Measurements from ENCODE around the gene YPEL1.
A peak's percentile ranks its signal among the peaks of the same experiment; 100 is the strongest.
"Not testable (repeated sequence)": the region's sequence is repeated elsewhere in the genome, so short reads cannot be mapped to it uniquely, and the experiment has no call there.

YPEL1 gene

DNA sequence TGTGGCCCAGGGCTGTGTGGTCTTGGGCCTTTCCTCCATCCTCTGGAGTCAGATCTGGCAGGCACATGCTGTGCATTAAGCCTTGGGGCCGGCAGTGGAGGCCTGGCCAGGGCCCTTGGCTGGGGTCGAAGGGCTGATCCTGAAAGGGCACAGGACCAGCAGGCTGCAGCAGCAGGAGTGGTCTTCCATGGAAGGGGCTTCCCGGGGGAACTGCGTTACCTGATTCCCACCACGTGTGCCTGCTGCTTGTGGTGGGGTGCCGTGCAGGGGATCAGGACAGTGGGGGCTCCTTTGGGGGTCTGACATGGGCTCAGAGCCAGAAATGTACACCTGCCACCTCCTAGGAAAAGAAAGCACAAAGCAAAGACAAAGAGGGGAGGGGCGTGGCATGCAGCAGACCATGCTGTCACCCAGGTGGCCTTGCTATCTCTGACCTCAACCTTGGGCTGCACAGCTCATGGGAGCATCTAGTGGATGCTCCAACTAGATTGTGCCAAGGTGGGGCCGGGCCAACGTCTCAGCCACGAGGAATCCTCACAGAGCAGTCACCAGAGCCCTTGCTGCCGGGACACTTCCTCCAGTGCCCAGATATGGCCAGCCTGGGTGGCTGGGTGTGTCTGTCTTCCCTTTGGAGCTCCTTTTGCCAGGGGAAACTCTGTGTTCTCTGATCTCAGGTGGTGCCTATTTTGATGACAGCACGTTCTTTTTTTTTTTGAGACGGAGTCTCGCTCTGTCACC lies 17.9 kb upstream of the YPEL1 start:
- no peak for DNase-seq

DNA sequence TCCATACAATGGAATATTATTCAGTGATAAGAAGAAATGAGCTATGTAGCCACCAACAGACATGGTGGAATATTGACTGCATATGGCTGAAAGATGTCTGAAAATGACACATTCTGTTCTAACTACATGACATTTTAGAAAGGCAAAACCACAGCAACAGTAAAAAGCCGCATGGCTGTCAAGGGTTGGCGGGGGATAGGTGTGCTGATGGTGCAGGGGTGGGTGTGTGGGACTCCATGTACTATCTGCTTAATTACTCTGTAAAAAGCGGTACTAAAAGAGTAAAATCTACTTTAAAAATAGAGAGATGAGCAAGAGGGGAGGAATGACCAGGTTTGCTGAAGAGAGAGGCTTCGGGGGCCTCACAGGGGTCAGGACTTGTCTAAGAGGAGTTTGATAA lies 16.7 kb upstream of the YPEL1 start:
- DNase-seq, result no peak

DNA sequence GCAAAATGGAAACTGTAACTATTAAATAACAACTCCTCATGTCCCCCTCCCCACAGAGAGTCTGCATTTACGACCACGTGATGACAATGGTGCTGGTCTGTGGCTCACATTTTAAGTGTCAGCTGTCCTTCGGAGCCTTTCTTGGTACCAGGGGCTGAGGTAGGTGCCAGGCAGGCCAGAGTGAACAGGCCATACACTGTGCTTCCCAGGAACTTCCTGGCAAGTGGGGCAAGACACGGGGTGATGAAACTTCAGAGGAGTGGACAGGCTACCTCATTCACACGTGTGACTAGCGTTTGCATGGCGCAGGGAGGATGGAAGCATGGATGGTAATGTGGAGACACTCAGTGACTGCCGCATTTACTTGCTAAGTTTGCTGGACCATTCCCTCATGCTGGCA lies 10.4 kb upstream of the YPEL1 start:
- DNase-seq, result no peak

DNA sequence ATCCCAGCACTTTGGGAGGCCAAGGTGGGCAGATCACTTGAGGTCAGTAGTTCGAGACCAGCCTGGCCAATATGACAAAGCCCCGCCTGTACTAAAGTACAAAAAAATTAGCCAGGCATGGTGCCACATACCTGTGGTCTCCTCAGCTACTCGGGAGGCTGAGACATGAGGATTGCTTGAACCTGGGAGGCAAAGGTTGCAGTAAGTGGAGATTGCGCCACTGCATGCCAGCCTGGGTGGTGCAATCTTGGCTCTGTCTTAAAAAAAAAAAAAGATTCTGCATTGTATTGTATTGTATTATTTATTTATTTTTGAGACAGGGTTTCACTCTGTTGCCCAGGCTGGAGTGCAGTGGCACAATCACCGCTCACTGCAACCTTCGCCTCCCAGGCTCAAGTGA lies 9.3 kb upstream of the YPEL1 start:
- not testable (repeated sequence) for DNase-seq

DNA sequence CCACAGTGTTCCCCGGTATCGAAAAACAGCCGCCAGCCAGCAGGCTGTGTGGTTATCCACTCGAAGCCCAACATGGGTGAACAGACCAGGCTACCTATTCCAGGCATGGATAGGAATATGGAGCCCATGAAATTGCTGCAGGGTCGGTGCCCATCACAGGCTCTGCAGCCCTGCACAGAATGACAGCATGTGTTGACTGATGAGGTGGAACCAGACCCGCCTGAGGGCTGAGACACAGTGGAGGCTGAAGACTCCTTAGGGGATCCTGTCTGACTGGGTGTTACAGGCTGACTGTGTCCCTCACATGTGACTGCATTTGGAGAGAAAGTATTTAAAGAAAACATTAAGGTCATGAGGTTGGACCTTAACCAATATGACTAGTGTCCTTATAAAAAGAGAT lies 6.2 kb upstream of the YPEL1 start:
- DNase-seq, result no peak

DNA sequence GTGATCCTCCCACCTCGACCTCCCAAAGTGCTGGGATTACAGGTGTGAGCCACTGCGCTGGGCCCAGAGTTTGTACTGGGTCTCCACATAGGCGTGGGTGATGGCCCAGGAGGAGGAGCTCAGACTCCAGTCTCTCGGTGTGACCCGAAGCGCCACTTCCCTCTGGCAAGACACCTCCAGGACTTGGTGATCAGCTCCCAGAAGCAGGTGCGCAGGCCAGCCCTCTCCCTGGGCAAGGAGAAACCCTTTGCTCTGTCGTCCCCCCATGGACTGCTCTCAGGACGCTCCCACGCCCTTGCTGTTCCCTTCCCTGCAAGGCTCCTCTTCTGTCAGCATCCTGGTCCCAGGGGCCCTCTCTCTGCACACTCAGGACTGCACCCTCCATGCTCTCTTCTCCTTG lies 5.5 kb upstream of the YPEL1 start:
- no peak for DNase-seq

DNA sequence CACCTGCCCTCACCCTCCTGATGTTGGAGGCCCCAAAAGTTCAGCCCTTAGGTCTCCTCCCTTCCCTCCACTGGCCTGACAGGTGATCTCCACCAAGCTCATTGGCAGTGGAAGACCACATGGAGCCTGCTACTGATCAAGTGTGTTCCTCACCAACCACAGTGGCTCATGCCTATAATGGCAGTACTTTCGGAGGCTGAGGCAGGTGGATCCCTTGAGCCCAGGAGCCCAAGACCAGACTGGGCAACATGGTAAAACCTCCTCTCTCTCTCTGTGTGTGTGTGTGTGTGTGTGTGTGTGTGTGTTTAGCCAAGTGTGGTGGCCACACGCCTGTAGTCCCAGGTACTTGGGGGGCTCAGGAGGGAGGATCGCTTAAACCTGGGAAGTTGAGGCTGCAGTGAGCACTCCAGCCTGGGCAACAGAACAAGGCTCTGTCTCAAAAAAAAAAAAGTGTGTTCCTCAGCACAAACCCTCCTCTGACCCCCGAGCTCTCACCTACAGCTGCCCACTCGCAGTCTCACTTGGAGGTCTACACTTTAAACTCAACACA lies 4.3 kb upstream of the YPEL1 start:
- DNase-seq, result no peak

DNA sequence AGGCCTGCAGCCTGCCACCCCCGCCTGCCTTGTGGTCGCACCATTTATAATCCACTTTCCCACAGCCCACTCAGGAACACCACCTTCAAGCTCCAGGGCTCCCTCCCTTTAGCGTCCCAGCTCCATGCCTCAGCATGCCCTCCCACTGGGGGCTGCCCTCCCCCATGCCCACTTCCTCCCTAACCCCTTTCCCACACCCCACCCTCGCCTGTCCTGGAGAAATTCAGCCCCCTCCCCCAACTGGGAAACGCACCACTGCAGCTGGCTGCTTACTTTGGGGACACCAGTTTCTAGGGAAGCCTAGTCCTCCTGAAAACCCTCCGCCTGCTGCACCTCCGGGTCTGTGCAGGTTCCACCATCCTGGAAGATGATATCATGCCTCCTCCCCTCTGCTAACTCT lies 3.4 kb upstream of the YPEL1 start:
- DNase-seq, result no peak

DNA sequence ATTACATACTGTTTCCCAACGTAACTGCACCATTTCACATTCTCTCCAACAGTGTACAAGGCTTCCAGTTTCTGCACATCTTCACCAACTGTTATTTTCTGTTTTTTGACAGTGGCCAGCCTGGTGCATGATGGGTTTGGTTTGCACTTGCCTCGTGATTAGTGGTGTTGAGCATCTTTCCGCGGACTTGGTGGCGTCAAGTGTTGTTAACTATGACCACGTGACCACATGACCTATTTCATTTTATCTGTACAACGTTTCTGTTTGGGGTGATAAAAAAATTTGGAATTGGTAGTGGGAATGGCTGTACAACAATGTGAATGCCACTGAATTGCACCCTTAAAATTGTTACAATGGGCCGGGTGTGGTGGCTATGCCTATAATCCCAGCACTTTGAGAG lies 2.5 kb upstream of the YPEL1 start:
- no peak for DNase-seq

DNA sequence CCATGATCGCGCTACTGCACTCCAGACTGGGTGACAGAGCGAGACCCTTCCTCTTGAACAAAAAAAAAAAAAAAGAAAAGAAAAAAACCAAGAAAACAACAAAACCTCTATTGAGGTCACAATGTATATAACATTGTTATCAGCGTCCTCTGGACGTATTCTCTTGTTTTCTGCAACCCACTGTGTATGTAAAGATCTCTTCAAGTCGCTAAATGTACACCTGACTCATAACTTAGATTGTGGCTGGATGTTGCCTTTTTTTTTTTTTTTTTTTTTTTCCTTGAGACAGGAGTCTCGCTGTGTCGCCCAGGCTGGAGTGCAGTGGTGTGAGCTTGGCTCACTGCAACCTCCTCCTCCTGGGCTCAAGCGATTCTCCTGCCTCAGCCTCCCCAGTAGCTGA lies 1.4 kb upstream of the YPEL1 start:
- no peak for DNase-seq

DNA sequence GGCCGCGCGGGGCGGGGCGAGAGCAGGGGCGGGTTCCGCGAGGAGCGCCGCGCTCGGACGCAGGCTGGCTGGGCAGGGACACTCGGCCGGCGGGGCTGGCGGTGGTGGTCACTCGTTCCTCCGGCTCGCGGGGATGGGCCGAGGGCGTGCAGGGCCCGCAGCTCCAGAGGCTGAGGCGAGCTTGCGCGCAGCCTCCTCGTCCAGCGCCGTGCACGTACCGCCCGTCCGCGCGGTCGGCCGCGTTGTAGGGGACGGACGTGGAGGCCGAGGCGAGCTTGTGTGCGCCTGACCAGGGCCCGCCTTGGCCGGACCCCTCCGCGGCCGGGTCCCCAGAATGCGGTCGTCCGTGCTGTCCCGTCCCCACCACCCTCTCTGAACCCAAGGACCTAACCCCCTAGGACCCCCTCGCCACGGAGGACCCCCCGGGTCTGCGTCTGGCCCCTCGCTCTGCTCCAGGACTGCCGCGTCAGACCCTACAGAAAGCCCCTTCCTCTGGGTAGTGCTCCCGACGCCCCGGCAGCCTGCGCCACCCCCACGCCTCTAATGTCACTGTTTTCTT lies 569 bp upstream of the YPEL1 start:
- DNase-seq, result no peak

DNA sequence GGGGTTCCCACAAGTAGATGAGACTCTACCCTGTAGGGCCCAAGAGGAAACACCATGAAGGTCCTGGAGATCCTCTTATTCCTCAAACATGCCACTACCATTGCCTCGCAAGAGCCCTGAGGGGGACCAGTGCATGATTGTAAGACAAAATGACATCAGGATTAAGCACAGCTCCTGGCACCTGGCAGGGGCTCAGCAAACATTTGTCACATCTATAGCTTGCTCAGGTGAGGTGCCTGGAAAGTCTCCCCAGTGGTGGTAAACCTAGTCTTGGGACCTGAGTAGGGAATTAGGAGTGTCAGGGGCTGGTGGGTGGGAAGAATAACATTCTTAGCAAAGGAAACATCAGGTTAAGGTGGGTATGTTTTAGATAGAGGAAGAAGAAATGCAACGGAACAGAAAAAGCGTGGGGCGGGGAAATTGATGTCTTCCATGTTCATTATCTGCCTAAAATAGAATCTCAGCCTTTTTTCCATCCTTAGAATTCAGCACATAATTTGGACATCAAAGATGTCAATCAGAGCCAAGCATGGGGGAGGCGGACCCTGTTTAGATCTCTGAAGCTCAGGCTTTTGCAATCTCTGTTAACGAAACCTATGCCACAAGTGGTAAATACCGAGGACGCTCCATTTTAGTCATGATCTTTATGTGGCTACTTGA lies 924 bp downstream of the YPEL1 start:
- DNase-seq, result peak; percentile 21

DNA sequence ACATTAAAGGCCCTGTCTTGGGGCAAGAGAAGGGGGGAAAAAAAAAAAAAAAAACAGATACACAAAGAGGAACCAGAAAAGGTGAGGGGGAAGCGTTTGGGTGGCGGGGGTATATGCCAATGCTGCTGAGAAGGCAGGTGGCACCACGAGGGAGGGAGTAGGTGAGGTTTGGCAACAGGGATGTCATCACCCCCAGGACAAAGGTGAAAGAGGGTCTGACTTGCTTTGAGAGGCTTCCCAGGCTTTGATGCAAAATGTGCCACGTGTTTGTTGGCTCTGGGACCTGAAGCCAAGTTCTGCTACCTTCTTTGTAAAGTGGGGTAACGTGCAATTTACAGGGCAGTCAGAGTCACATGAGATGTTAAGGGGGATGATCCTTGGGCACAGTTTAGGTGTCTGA lies 4.1 kb downstream of the YPEL1 start:
- no peak for DNase-seq

DNA sequence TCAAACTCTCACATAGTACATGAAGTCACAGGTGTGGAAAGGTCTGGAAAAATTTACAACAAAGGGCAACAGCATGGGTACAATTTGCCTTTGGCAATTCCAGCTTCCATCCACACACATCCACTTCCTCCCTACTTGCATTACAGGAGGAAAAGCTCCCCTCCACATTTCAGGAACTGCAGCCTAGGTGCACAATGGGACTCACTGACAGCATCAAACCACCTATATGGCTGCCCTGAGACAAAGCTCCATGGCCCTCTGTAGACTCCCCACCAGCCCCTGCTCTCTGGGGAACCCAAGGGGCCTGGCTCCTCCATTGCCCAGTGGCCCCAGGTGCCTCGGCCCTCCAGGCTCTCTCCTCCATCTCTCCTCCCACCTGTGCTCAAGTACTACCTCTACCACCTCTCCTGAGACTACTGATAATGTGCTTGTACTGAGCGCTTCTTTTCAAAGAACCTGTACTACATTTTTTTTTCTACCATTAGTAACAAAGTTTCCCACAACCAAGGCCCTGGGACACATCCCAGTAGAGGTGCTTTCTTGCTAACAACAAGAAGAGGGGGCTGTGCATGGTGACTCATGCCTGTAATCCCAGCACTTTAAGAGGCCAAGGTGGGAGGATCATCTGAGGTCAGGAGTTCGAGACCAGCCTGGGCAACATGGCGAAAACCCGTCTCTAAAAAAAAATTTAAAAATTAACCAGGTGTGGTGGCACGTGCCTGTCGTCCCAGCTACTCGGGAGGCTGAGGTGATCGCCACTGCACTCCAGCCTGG lies 4.9 kb downstream of the YPEL1 start:
- no peak for DNase-seq

DNA sequence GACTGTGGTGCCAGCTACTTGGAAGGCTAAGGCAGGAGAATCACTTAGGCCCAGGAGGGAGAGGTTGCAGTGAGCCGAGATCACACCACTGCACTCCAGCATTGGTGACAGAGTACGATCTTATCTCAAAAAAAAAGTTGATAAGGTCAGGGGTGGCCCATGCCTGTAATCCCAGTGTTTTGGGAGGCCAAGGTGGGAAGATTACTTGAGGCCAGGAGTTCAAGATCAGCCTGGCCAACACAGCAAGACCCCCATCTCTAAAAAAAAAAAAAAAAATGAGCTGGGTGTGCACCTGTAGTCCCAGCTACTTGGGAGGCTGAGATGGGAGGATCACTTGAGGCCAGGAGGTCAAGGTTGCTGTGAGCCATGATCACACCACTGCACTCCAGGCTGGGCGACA lies 6.4 kb downstream of the YPEL1 start:
- DNase-seq, result not testable (repeated sequence)

DNA sequence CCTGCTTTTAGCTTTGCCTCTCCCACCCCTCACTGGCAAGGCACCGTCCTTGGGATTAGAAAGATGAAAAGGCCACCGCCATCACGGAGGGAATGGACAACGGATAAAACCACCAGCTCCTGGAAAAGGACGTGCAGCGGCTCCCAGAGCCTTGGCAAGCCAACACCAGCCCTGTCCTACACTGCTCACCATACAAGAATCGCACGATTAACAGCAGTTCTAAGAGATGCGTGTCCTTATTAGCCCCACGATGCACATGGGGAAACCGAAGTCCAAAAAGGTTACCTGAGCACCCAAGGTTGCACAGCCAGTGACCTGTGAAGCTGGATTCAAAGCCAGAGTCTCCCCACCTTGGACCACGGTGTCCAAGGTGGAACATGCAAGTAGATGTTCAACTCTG lies 7.3 kb downstream of the YPEL1 start:
- DNase-seq, result no peak

DNA sequence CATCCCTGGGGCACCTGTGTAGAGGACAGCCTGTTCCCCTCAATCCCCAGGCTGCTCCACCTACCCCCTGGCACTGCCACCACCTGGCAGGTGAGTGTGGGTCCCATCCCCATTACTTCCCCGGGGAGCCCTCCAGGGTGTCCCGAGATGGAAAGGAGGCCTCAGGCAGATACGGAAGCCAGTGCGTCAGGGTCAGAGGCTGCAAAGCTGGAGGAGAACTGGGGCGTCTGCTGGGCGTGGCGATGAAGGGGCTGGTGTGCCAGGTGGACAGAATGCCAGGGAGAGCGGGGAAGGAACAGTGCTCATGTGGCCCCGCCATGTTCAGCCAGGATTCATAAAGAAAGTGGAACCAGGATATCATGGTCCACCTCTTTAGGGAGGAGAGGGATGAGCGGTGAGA lies 7.8 kb downstream of the YPEL1 start:
- DNase-seq, result no peak

DNA sequence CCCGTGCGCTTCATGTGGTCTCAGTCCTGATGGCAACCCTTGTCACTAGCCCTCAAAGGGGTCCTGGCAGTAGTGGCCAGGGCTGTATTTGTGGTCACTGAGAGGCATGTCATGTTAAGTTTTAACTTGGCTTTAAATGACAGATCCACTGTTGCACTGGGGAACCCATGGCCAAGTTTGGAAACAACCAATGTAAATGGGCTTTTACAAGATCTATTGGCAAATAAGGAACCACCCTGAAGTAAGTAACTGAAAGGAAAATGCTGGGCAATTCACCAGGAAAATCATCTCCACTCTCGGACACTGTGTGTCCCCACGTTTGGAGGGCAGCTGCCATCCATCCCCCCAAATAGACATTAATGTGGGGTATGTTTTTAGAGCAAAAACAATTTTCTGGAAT lies 8.4 kb downstream of the YPEL1 start:
- no peak for DNase-seq

DNA sequence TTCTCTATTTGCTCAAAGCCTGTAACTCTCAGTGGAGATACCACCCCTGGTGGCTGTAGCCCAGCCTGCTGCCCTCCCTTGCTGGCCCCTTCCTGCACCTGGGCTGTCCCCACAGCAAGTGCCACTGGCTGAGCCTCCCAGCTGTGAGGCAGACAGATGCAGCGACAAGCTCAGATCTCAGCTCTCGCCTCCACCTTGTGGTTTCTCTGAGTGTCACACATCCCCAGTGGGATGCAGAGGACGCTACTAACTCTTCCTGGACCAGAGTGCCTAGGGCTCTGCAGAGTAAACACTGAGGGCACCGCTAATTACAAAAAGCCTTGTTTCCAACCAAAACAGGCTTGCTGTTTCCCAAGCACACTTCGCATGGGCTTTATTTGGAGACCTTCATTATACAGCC lies 8.9 kb downstream of the YPEL1 start:
- no peak for DNase-seq

DNA sequence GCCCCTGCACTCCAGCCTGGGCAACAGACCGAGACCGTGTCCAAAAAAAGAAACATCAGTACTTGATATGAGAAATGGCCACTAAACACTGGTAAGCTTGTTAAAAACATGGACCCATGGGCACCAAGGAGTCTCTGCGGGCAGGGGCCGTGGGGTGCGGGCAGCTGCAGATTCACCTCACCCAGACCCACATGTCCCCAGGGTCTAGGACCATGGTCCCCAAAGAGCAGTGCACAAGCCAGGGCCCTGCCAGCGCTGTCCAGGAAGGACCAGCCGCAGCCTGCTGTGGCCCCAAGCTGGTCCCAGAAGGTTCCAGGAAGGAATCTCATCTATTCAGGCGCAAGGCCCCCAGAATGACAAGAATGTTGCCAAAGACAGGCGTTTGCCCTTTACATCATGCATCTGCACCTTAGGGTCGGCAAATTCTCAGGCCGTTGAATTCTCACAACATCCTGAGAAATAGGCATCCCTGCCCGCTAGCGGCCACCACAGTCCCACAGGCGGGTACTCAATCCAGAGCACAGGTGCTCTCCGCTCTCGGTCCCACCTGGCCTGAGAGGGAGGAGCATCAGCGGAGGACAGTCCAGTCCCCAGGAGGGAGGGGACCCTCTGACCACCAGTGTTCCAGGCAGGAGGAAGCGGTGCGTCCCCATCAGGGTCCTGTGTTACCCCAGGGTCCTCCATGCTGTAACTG lies 9.5 kb downstream of the YPEL1 start:
- no peak for DNase-seq

DNA sequence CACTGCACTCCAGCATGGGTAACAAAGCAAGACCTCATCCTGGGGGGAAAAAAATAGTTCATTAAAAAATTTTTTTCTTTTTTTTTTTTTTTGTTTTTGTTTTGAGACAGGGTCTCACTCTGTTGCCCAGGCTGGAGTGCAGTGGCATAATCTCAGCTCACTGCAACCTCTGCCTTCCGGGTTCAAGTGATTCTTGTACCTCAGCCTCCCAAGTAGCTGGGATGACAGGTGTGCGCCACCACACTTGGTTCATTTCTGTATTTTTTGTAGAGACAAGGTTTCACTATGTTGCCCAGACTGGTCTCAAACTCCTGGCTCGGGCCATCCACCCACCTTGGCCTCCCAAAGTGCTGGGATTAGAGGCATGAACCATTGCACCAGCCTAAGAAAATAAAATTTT lies 11.1 kb downstream of the YPEL1 start:
- not testable (repeated sequence) for DNase-seq

DNA sequence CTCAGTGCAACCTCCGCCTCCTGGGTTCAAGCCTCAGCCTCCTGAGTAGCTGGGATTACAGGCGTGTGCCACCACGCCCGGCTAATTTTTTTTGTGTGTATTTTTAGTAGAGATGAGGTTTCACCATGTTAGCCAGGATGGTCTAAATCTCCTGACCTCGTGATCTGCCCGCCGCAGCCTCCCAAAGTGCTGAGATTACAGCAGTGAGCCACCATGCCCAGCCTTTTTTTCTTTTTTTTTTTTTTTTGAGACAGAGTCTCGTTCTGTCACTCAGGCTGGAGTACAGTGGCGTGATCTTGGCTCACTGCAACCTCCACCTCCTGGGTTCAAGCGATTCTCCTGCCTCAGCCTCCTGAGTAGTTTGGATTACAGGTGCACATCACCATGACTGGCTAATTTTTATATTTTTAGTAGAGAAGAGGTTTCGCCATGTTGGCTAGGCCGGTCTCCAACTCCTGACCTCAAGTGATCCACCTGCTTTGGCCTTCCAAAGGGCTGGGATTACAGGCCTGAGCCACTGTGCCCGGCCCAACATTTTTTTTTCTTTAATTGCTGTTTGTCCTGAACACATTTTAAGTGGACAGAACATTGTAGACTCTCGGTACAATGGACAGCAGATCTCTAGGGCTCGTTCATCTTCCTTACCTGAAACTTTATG lies 14.3 kb downstream of the YPEL1 start:
- not testable (repeated sequence) for DNase-seq

All from NCI-H1092 treated with DMSO at 0.1 percent for 48 hours (cell line).